ENCODE measurements around the gene GRIK5.
A peak's percentile ranks its signal among the peaks of the same experiment; 100 is the strongest.
"Not testable (repeated sequence)": the region's sequence is repeated elsewhere in the genome, so short reads cannot be mapped to it uniquely, and the experiment has no call there.

Gene GRIK5

GRCh38 chr19:42023943-42024260, 46.1 kb downstream of the GRIK5 start:
- DNase-seq (ENCODE audit: extremely low spot score, insufficient read length, low read depth), result no peak
- no peak for FAIRE-seq

DNA sequence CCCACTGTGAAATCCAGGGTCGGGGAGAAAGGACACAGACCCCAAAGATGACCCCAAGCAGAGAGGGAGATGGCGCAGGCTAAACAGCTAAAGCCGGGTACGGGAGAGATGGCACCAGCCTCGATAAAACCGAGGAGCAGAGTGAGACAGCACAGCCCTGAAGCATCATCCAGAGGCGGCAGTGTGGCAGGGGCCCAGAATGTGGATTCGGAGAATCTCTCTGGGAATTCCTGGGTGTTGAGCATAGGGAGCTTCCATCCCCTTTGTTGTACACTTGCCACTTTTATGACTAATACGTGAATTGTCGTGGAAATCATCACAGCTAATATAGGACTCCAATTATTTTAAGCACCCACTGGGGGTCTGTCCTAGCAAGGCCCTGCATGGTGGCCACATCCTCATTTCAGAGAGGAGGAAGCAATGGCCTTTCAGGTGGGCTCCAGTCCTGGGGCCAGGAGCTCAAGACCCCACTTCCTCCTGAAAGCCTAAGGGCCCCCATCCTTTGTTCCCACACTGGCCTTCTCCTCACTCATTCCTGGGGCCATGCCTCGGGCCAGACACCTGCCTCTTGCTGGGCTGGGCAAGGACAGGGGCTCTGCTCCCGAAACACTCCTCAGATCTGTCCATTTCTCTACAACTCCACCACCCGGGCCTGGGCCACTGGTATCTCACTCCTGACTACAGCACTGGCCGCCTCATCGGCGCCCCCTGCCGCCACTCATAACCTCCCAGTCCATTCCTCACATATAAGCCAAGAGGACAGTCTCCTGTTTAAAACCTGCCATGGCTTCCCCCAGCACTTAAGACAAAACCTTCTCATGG, 46.7 kb downstream of the GRIK5 start:
- DNase-seq (ENCODE audit: extremely low spot score, insufficient read length, low read depth) (no peak), FAIRE-seq (peak; percentile 15)

DNA sequence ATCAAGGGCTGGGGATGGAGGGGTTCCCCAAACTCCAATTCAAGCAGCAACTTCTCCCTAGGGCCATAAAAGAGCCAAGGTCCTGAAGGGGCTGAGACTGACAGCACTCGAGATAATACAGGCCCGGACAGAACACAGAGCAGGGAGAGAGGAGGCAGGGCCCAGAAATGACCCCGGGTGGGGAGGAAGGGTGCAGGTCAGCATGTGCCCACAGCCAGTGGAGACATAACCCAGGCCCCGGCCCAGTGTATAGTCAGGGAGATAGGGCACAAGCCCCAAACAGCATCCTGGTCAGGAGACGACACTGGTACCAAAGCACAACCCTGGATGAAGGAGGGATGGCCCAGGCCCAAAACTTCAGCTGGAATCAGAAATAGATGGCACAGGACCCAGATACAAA, 47.4 kb downstream of the GRIK5 start:
- FAIRE-seq (no peak), DNase-seq (ENCODE audit: extremely low spot score, insufficient read length, low read depth) (no peak)

GRCh38 chr19:42021185-42021584, 48.8 kb downstream of the GRIK5 start:
- FAIRE-seq (no peak), DNase-seq (ENCODE audit: extremely low spot score, insufficient read length, low read depth) (no peak)

DNA sequence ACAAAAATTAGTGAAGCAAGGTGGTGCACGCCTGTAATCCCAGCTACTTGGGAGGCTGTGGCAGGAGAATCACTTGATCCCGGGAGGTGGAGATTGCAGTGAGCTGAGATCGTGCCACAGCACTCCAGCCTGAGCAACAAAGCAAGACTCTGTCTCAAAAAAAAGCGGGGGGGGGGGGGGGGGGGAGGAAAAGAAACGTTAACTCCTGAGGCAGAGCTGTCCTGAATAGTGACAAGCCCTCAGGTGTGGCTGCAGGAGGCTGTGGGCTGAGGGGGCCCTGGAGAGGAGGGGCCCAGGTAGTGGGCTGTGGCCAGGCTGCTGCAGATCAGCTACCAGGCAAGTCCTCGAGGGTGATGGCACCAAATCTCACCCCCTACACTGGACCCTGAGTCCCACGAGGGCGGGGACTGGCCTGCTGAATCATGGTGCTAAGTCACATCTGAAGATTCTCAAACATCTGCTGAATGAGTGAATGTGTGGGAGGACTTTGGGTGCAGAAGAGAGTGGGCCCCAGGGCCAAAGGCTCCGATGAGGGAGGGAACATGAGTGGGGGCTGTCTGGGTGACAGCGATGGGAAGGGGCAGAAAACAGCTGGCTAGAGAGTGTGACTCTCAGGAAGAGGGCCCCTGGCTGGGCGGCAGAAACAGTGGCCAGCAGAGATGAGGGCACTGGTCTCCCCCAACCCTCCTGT, 51.4 kb downstream of the GRIK5 start:
- DNase-seq (ENCODE audit: extremely low spot score, insufficient read length, low read depth) (no peak), FAIRE-seq (no peak)

DNA sequence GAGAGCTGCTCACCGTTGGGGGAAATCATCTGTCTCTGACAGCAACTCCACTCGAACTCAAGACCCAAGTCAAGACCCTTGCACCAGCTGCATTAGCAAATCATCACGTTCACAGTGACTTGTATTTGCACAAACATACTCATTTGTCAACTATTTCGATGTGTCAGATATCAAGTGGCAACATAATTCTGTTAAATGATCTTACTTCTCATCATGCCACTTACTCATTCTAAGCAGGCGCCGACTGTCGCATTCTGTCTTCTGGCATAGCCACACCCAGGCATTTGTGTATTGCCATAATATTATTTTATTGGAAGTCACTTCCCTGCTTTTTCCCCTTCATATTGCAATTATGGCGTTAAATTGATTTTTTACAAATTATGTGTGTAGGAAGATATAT, 53.0 kb downstream of the GRIK5 start:
- no peak for FAIRE-seq
- no peak for DNase-seq (ENCODE audit: extremely low spot score, insufficient read length, low read depth)

DNA sequence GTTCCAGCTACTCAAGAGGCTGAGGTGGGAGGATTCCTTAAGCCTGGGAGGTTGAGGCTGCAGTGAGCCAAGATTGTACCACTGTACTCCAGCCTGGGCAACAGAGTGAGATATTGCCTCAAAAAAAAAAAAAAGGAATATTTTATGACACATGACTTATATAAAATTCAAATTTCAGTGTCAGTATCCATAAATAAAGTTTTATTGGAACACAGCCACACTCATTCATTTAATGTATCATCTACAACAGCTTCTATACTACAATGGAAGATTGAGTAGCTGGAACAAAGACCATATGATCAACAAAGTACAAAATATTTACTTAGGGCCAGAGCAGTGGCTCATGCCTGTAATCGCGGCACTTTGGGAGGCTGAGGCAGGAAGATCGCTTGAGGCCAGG, 57.3 kb downstream of the GRIK5 start:
- not testable (repeated sequence) for FAIRE-seq; DNase-seq (ENCODE audit: extremely low spot score, insufficient read length, low read depth)

DNA sequence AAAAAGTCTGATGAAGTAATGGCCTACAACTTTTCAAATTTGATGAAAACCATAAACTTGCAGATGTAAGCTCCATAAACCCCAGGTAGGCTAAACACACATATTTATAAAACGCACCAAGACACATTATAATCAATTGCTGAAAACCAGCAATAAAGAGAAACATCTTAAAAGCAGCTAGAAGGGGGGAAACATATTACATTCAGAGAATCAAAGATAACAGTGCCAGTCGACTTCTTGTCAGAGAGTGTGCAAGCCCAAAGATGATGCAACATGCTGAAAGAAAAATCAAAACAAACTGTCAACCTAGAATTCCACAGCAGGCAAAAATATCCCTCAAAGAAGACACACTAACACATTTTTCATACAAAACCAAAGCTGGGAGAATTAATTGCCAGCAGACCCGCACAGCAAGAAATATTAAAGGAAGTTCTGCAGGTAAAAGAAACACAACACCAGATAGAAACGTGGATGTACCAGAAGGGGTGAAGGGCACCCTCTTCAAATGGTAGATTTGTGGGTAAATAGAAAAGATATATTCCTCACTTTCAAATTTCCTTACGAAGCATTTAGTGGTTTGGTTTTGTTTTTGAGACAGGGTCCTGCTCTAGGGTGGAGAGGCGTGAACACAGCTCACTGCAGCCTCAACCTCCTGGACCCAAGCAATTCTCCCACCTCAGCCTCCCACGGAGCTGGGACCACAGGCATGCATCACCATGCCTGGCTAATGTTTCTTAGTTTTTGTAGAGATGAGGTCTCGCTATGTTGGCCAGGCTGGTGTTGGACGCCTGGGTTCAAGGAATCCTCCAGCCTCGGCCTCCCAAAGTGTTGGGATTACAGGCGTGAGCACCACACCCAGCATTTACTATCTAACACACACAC, 59.5 kb downstream of the GRIK5 start:
- no peak for DNase-seq (ENCODE audit: extremely low spot score, insufficient read length, low read depth)
- no peak for FAIRE-seq

GRCh38 chr19:42006569-42006968, 63.4 kb downstream of the GRIK5 start:
- DNase-seq (ENCODE audit: extremely low spot score, insufficient read length, low read depth), result no peak
- FAIRE-seq, result no peak

GRCh38 chr19:42005504-42005903, 64.5 kb downstream of the GRIK5 start:
- DNase-seq (ENCODE audit: extremely low spot score, insufficient read length, low read depth), result no peak
- no peak for FAIRE-seq

DNA sequence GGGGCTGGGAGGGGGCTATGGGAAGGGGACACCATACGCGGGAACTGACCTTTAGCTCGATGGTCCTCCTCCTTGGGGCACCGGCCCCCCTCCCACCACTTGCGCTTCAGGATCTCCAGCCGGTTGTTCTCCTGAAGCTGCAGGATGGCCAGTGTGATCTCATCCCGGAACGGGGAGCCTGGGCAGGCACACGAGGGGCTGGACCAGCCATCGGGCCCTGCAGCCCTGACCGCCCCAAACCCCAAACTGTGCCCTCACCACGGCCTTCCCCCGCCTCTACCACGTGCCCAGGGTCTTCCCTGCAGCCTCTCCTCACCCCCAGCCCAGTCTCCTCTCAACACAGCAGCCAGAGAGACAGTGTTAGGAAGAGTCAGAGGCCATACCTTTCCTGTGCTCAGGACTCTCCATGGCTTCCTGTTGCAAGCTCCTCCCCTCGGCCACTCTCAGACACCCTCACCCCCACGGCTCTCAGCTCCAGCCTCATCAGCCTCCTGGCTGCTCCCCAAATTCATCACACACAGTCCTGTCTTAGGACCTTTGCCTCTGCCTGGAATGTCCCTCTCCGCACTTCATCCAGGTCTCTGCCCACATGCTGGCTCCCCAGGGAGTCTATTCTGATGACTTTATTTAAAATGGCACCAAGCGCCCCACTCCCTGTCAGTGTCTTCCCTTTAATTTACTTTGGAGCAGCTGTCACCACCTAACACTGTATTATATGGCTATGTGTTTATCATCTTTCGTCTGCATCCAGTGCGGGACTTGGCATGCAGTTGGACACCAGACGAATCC, 66.3 kb downstream of the GRIK5 start:
- no peak for DNase-seq (ENCODE audit: extremely low spot score, insufficient read length, low read depth)
- no peak for FAIRE-seq

- DNase-seq (ENCODE audit: extremely low spot score, insufficient read length, low read depth), result no peak
- FAIRE-seq, result no peak
Observed at GRCh38 chr19:41999878-42000208, 70.2 kb downstream of the GRIK5 start.

GRCh38 chr19:41999071-41999877, 70.7 kb downstream of the GRIK5 start:
- FAIRE-seq, result no peak
- no peak for DNase-seq (ENCODE audit: extremely low spot score, insufficient read length, low read depth)

- DNase-seq (ENCODE audit: extremely low spot score, insufficient read length, low read depth) (no peak), FAIRE-seq (no peak)
Observed at GRCh38 chr19:41998246-41999020, 71.6 kb downstream of the GRIK5 start.

- DNase-seq (ENCODE audit: extremely low spot score, insufficient read length, low read depth) (no peak), FAIRE-seq (no peak)
Observed at GRCh38 chr19:41997851-41998229, 72.2 kb downstream of the GRIK5 start.

DNA sequence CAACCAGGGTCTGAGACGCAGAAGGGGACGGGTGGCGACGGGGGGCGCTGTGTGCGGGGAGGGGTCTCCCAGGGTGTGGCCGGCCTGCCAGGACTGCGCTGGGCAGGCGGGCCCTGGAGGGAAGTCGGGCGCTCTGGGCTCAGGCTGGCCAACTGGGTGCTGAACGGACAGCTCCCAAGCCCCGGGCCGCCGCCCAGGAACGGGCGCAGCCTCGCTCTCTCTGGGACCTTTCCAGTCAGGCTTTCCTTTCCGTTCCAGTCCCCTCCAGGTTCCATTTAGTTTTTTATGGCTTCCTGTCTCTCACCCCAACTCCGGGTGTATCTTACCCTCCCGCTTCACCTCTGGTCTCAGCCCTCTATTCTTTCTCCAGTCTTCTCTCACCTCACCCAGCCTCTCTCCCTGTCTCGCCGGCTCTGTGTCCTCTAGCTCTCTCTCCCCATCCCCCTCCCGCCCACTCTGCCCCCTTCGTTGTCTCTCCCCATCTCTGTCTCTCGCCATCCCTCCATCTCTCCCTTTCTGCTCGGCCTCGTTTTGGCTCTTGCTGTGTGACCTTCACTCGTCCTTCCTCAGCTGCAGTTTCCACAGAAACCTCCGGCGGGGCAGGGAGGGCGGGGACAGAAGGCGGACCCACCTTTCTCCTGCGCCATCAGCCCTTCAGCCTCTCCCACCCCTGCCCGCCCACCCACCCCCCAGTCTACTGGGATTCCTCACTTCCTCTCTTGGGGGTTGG, 72.7 kb downstream of the GRIK5 start:
- FAIRE-seq, result no peak
- DNase-seq (ENCODE audit: extremely low spot score, insufficient read length, low read depth), result no peak

- DNase-seq (ENCODE audit: extremely low spot score, insufficient read length, low read depth), result no peak
- FAIRE-seq, result no peak
Observed at GRCh38 chr19:41995959-41996797, 73.8 kb downstream of the GRIK5 start.

Measured in GM18507 (cell line).